K562 (cell line): ENCODE data around the gene FCGR2B. TPM values are rescaled to one million over a fixed set of nuclear protein-coding genes. Genes with fewer than 3 reads are reported as not detected.

Experiments used
- ATAC-seq: fragments of 200-7000 bp; cut with Tn5 transposase; 3 replicates; pipeline ENCODE4 v1.9.1; 2020; ENCODE audit warnings: moderate library complexity
- BruUV-seq: library from RNA; stranded (reverse); fragments of 400-500 nt; replicated peaks from 2 replicates; lab custom pipeline; 2021; lab: Mats Ljungman, UMichigan
- CTCF ChIA-PET: fragments of 300-600 bp; formaldehyde crosslinking; extraction: SDS; loops from one replicate; lab custom pipeline; 2021; ENCODE audit warnings: low intra/inter-chr PET ratio; lab: Yijun Ruan, JAX
- POLR2A ChIA-PET: fragments of 300-600, 350-650 bp; sonication (Branson Sonifier 250); formaldehyde crosslinking; extraction: SDS; loops from one replicate; lab custom pipeline; 2021; ENCODE audit warnings: antibody characterized with exemption, inconsistent platforms; lab: Yijun Ruan, JAX
- DNase-seq, 4 experiments: peaks; one replicate each; pipeline versions ENCODE4 v3.0.0 to v3.0.0-alpha.2; 2011 to 2018; ENCODE audit warnings: low spot score in 3 of 4, mixed read lengths in 3 of 4; ENCODE audit errors: extremely low read depth in 1 of 4
- FAIRE-seq: peaks from 2 replicates; lab custom pipeline; 2011; peaks lifted over from hg19 to GRCh38; lab: Jason Lieb, UNC
- H2AFZ ChIP-seq: 2 replicates; pipeline ENCODE4 v1.6.0; 2011; ENCODE audit warnings: low read depth, low read length, control low read depth, inconsistent platforms
- H3K27ac ChIP-seq: fragments of 200-600 bp; 3 replicates; pipeline ENCODE4 v1.8.0; 2011; ENCODE audit warnings: low read depth, mild to moderate bottlenecking, control low read depth, inconsistent platforms, low read length, moderate library complexity, mixed read lengths; ENCODE audit errors: extremely low read depth
- H3K27me3 ChIP-seq, 2 experiments: fragments of 300-600 bp in 1 of 2; 2 replicates in 1 of 2; 3 replicates in 1 of 2; pipeline versions ENCODE4 v1.6.0 to v1.8.0; 2011; ENCODE audit warnings: inconsistent platforms in 2 of 2, low read length in 2 of 2, mild to moderate bottlenecking in 1 of 2, mixed read lengths in 1 of 2, moderate library complexity in 1 of 2; ENCODE audit not compliant: control insufficient read depth in 2 of 2, insufficient read depth in 2 of 2
- H3K36me3 ChIP-seq: fragments of 300-600 bp; 3 replicates; pipeline ENCODE4 v1.8.0; 2011; ENCODE audit warnings: mild to moderate bottlenecking, low read length, inconsistent platforms; ENCODE audit not compliant: control insufficient read depth, insufficient read depth
- H3K4me1 ChIP-seq, 2 experiments: fragments of 200-600 bp in 1 of 2; replicated peaks in 1 of 2; 2 replicates in 1 of 2; 3 replicates in 1 of 2; pipeline versions ENCODE4 v1.5.1 to v1.8.0; 2011; ENCODE audit warnings: inconsistent platforms in 2 of 2, low read length in 2 of 2, mild to moderate bottlenecking in 1 of 2, mixed read lengths in 1 of 2, moderate library complexity in 1 of 2; ENCODE audit not compliant: control insufficient read depth in 2 of 2, insufficient read depth in 2 of 2
- H3K4me2 ChIP-seq: 2 replicates; pipeline ENCODE4 v1.6.1; 2011; ENCODE audit warnings: low read length, control low read depth, inconsistent platforms, mixed read lengths; ENCODE audit not compliant: insufficient read depth
- H3K4me3 ChIP-seq: fragments of 200-600 bp; sonication (generic), shearing (Covaris generic); 2 replicates; pipeline ENCODE4 v1.5.1; 2016; ENCODE audit warnings: control low read depth, inconsistent platforms
- H3K79me2 ChIP-seq: fragments of 200-600 bp; 3 replicates; pipeline ENCODE4 v1.8.0; 2011; ENCODE audit warnings: low read length, inconsistent platforms; ENCODE audit not compliant: control insufficient read depth, insufficient read depth
- H3K9ac ChIP-seq, 2 experiments: 2 replicates each; pipeline versions ENCODE4 v1.6.0 to v1.6.1; 2011; ENCODE audit warnings: low read depth in 2 of 2, low read length in 2 of 2, control low read depth in 1 of 2, inconsistent platforms in 1 of 2, mild to moderate bottlenecking in 1 of 2, mixed read lengths in 1 of 2; ENCODE audit not compliant: insufficient read depth in 1 of 2
- H3K9me1 ChIP-seq: one replicate; pipeline ENCODE4 v1.6.0; 2011; ENCODE audit warnings: inconsistent platforms, mild to moderate bottlenecking, low read length, moderate library complexity; ENCODE audit not compliant: control insufficient read depth, insufficient read depth
- H3K9me3 ChIP-seq: replicated peaks from 2 replicates; pipeline ENCODE4 v1.5.1; 2011; ENCODE audit warnings: low read depth, low read length, inconsistent platforms; ENCODE audit not compliant: control insufficient read depth, insufficient read depth
- H4K20me1 ChIP-seq: replicated peaks from 2 replicates; pipeline ENCODE4 v1.6.1; 2011; ENCODE audit warnings: low read length, inconsistent platforms, mixed read lengths; ENCODE audit not compliant: control insufficient read depth, insufficient read depth
- E2F3 ChIP-seq: fragments of 250-450 bp; sonication (Bioruptor Pico); IDR thresholded peaks from 2 replicates; pipeline ENCODE4 v1.4.0; 2020; ENCODE audit warnings: mild to moderate bottlenecking
- GABPA ChIP-seq: fragments of 200-800 bp; sonication (Bioruptor generic); conservative IDR thresholded peaks from 2 replicates; pipeline ENCODE4 v1.6.1; 2016; ENCODE audit warnings: low read depth, missing genetic modification characterization, missing compliant biosample characterization
- GATAD2A ChIP-seq: fragments of 450-650 bp; IDR thresholded peaks from 2 replicates; pipeline ENCODE4 v1.6.1; 2017
- HDAC3 ChIP-seq: fragments of 450-650 bp; IDR thresholded peaks from 2 replicates; pipeline ENCODE4 v1.6.1; 2018; ENCODE audit warnings: borderline replicate concordance, mild to moderate bottlenecking, moderate library complexity; ENCODE audit not compliant: partially characterized antibody
- KAT8 ChIP-seq: fragments of 450-650 bp; IDR thresholded peaks from 2 replicates; pipeline ENCODE4 v1.6.1; 2016; ENCODE audit warnings: low read depth, mild to moderate bottlenecking
- NFATC3 ChIP-seq: fragments of 450-650 bp; IDR thresholded peaks from 2 replicates; pipeline ENCODE4 v1.6.1; 2017; ENCODE audit warnings: mild to moderate bottlenecking
- NONO ChIP-seq, 2 experiments: fragments of 200-400 bp in 1 of 2; fragments of 450-650 bp in 1 of 2; formaldehyde crosslinking in 1 of 2; IDR thresholded peaks; 2 replicates each; pipeline ENCODE4 v1.6.1; 2017; ENCODE audit warnings: low read depth in 2 of 2, mild to moderate bottlenecking in 2 of 2, moderate library complexity in 2 of 2, low read length in 1 of 2
- NRF1 ChIP-seq, 2 experiments: fragments of 450-650 bp; IDR thresholded peaks in 1 of 2; conservative IDR thresholded peaks in 1 of 2; 2 replicates each; pipeline ENCODE4 v1.6.1; 2014; ENCODE audit warnings: mild to moderate bottlenecking in 2 of 2
- RAD21 ChIP-seq, 2 experiments: fragments of 250-450 bp in 1 of 2; fragments of 450-650 bp in 1 of 2; sonication (Bioruptor Pico) in 1 of 2; formaldehyde crosslinking in 1 of 2; IDR thresholded peaks in 1 of 2; conservative IDR thresholded peaks in 1 of 2; 2 replicates each; pipeline versions ENCODE4 v1.4.0 to v1.8.0; 2020 to 2022; ENCODE audit warnings: mild to moderate bottlenecking in 2 of 2, moderate library complexity in 1 of 2
- SAFB ChIP-seq: fragments of 200-400 bp; formaldehyde crosslinking; IDR thresholded peaks from 2 replicates; pipeline ENCODE4 v1.6.1; 2017; ENCODE audit warnings: low read depth, low read length, borderline replicate concordance
- SMARCA5 ChIP-seq: fragments of 450-650 bp; IDR thresholded peaks from 2 replicates; pipeline ENCODE4 v1.6.1; 2016
- TAF15 ChIP-seq: fragments of 200-400 bp; formaldehyde crosslinking; IDR thresholded peaks from 2 replicates; pipeline ENCODE4 v1.6.1; 2017; ENCODE audit warnings: mild to moderate bottlenecking, low read depth, low read length, moderate library complexity
- YBX1 ChIP-seq: fragments of 450-650 bp; IDR thresholded peaks from 2 replicates; pipeline ENCODE4 v1.7.1; 2016; ENCODE audit warnings: mild to moderate bottlenecking
- ZNF212 ChIP-seq: fragments of 450-650 bp; formaldehyde crosslinking; IDR thresholded peaks from 2 replicates; pipeline ENCODE4 v1.4.0; 2020; ENCODE audit warnings: mild to moderate bottlenecking
- ZNF274 ChIP-seq: IDR thresholded peaks from 2 replicates; pipeline ENCODE4 v1.6.1; 2011; ENCODE audit warnings: low read depth, mild to moderate bottlenecking, low read length, moderate library complexity, borderline replicate concordance
- ZNF76 ChIP-seq: fragments of 250-450 bp; sonication (Bioruptor Pico); IDR thresholded peaks from 2 replicates; pipeline ENCODE4 v1.4.0; 2020; ENCODE audit warnings: mild to moderate bottlenecking, moderate library complexity, borderline replicate concordance
- WGBS: fragments of 100-300 bp; shearing (Covaris generic); methylation state at CpG from one replicate; pipeline ENCODE4 v1.1.6; 2016; ENCODE audit warnings: low coverage, mixed read lengths; ENCODE audit not compliant: insufficient coverage; ENCODE audit errors: missing lambda C conversion rate; 5-methylcytosine and 5-hydroxymethylcytosine counted together
- in situ Hi-C: fragments of 300-500 bp; cut with MboI; formaldehyde crosslinking; loops from 4 replicates; pipeline ENCODE4 v1.15.0; 2018; ENCODE audit warnings: inconsistent platforms, mixed read lengths
- intact Hi-C: fragments of 100-400 bp; cut with micrococcal nuclease; formaldehyde crosslinking; loops from 2 replicates; pipeline ENCODE4 v1.14.2; 2022
- polyA plus RNA-seq, 8 experiments: library from polyadenylated mRNA; depleted of rRNA in 4 of 8; stranded (reverse) in 5 of 8; unstranded in 3 of 8; fragments of >200 nt; fragmentation: Nextera tagmentation in 2 of 8; fragmentation: Illumina TruSeq in 1 of 8; extraction: Ambion mirVana in 2 of 8; extraction: Trizol in 1 of 8; gene quantifications; 2 replicates each; pipeline versions ENCODE4 v1.2.1 to v1.2.3, GENCODE V29; 2011 to 2014; ENCODE audit warnings: inconsistent platforms in 1 of 8, missing spikeins in 1 of 8
- total RNA-seq, 7 experiments: library from RNA; depleted of rRNA in 6 of 7; stranded (reverse); fragments of >200 nt in 6 of 7; fragmentation: Illumina TruSeq in 2 of 7; extraction: Trizol in 2 of 7; gene quantifications; 2 replicates each; pipeline versions ENCODE4 v1.2.1 to v1.2.3, GENCODE V29; 2011 to 2021; ENCODE audit warnings: low replicate concordance in 1 of 7

Gene FCGR2B
- total and polyA plus RNA-seq, 9 of the 15 experiments (the other 6 are each of a cell fraction or from before 2014, with no cell fraction given), result 1.7 to 8.9 (median 3.9) TPM

DNA sequence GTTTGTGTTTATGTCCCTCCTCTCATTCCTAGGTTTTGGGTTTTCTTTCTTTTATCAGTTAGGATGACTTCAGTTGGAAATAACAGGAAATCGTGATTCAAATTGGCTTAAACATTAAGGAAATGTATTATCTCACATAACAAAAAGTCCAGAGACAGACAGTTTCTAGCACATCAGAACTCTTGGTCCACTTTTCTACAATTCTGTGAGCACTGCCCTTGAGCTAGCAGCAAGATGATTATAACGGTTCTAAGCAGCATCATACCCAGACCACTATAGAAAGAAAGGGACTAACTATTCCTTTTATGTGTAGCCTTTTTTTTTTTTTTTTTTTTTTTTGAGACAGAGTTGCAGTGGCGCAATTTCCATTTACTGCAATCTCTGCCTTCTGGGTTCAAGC lies 18.9 kb downstream of the FCGR2B start:
- CTCF ChIA-PET, result no interaction called here
- no peak overlapping the region for H3K4me3 ChIP-seq
- no peak overlapping the region for H3K4me2 ChIP-seq
- intact Hi-C loops, result no loop called here
- no peak overlapping the region for H3K9ac ChIP-seq
- no peaks in the 10 kb centered on the region for H3K36me3 ChIP-seq
- no peaks in the 10 kb centered on the region for H3K9me1 ChIP-seq
- in situ Hi-C loops, result no loop called here
- TF ChIP-seq RAD21 (CRISPR knock-in tag; conservative IDR thresholded peaks at IDR 0.05 in 1 of 2, IDR thresholded peaks at IDR 0.05 in 1 of 2) (no peak), HDAC3 (no peak), E2F3 (CRISPR knock-in tag) (no peak), KAT8 (no peak), NFATC3 (no peak), ZNF76 (CRISPR knock-in tag) (no peak), GABPA (tag) (no peak), YBX1 (no peak), GATAD2A (no peak), SAFB (no peak), ZNF212 (CRISPR knock-in tag) (no peak), SMARCA5 (no peak), NRF1 (conservative IDR thresholded peaks at IDR 0.05 in 1 of 2, IDR thresholded peaks at IDR 0.05 in 1 of 2) (no peak), ZNF274 (no peak), NONO (IDR thresholded peaks at IDR 0.05; ENCODE audit: low read depth in 2 of 2, low read length in 1 of 2) (no peak), TAF15 (no peak)
- H3K9me3 ChIP-seq, result no peaks in the 10 kb centered on the region
- FAIRE-seq, result no peak
- no peaks in the 10 kb centered on the region for H3K79me2 ChIP-seq
- no peaks in the 10 kb centered on the region for H3K27me3 ChIP-seq
- no peaks in the 10 kb centered on the region for H4K20me1 ChIP-seq
- no peak overlapping the region for H3K27ac ChIP-seq
- WGBS, result 49% methylated on average over 3 of the region's 3 CpGs
- no peaks in the 10 kb centered on the region for H3K4me1 ChIP-seq
- POLR2A ChIA-PET, result interaction anchor here (1.1 kb wide), 2 partner anchors 11 to 16 kb away, joined by 3 read pairs; no protein-coding TSS in a partner anchor
- no peak for DNase-seq
- ATAC-seq, result no peak
- no peak overlapping the region for H2AFZ ChIP-seq
- no TSS peak for BruUV-seq
